NK-92 treated with Interleukin-12 subunit alpha and Interleukin-12 subunit beta, amount 100 ng/mL, for 24 hours (cell line): ENCODE data around the gene PLEKHM1.
"Not testable (repeated sequence)": the region's sequence is repeated elsewhere in the genome, so short reads cannot be mapped to it uniquely, and the experiment has no call there.

Experiments used
- DNase-seq: peaks from one replicate; lab custom pipeline; 2025; lab: John Stamatoyannopoulos, UW

Gene PLEKHM1

DNA sequence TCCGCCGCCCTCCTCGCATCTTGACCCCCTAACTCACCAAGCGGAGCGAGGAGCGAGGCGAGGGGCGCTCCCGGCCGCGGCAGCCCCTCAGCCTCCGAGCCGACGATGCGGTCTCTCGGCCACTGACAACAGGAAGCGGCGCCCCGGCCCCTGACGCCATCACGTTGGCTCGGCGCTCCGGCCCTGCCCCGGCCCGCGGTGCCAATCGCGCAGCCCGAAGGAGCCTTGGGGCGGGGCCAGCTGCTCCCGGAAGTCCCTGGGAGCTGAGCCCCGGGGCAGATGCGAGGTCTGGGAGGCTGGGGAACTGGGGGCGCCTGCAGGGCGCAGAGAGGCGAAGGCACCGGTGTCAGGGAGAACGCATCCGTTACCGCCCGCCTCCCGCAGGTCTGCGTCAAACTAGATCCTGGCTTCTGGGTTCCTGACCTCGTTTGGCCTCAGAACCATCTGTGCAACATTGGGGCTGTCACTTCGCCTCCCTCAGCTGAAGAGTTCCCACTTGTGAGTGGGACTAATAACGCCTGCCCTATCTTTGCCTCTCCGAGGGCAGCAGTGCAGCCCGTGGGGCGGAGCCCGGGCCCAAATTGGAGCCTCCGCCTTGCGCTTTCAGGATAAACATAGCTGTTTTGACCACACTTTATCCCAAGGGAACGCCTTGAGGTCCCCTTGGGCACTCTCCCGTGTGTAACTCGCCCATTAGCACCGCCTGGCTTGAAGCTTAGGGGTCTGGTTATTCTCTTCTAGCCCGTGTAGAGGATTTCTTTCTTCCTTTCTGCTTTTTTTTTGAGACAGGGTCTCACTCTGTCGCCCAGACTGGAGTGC is at the start of gene PLEKHM1:
Gene PLEKHM1, minus strand, starts transcription at position 107 of the 819 bp plus-strand sequence. CDS start 8,237 bp downstream, outside the sequence.
- DNase-seq = peak; percentile 61

DNA sequence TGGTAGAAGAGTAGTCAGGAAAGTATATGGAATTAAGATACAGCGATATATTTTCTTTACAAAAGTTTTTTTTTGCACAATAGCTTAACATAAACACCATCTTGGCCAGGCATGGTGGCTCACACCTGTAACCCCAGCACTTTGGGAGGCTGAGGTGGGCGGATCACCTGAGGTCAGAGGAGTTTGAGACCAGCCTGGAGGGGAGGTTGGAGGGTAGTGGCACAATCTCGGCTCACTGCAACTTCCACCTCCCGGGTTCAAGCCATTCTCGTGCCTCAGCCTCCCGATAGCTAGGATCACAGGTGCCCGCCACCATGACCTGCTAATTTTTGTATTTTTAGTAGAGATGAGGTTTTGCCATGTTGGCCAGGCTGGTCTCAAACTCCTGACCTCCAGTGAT is 47.6 kb upstream of the PLEKHM1 start:
- not testable (repeated sequence) for DNase-seq

DNA sequence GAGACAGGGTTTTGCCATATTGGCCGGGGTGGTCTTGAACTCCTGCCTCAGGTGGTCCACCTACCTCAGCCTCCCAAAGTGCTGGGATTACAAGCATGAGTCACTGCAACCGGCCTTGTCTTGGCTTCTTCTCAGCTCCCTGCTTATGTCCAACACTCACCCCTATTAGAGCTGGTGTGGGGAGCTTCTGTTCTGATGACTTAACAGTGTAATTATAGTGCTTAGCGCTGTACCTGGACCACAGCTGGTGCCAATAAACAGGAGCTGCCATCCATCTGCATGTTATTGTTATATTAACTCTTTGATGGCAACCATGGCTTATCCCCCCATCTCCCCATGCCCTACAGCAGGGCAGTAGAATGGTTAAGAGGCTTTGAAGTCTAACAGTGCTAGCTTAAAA is 15.6 kb upstream of the PLEKHM1 start:
- DNase-seq = not testable (repeated sequence)

- DNase-seq = not testable (repeated sequence)
Measured at GRCh38 chr17:45505183-45505582, 14.7 kb upstream of the PLEKHM1 start.

- not testable (repeated sequence) for DNase-seq
Measured at GRCh38 chr17:45501092-45501707, 10.7 kb upstream of the PLEKHM1 start.

GRCh38 chr17:45500478-45500877 is 10.0 kb upstream of the PLEKHM1 start:
- not testable (repeated sequence) for DNase-seq

DNA sequence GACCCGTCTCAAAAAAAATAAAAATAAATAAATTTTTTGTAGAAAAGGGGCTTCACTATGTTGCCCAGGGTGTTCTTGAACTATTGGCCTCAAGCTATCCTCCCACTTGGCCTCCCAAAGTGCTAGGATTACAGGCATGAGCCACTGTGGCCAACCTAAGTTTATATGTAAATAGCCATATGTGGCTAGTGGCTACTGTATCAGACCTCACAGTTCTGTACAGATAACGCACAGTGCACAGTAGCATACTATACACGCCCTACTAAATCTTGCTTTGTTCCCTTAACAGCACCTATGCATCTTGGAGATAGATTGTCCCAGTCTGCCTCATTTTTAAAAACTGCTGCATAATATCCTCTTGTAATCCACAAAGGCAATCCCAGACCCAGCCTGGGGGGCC is 8.7 kb upstream of the PLEKHM1 start:
- DNase-seq = not testable (repeated sequence)

DNA sequence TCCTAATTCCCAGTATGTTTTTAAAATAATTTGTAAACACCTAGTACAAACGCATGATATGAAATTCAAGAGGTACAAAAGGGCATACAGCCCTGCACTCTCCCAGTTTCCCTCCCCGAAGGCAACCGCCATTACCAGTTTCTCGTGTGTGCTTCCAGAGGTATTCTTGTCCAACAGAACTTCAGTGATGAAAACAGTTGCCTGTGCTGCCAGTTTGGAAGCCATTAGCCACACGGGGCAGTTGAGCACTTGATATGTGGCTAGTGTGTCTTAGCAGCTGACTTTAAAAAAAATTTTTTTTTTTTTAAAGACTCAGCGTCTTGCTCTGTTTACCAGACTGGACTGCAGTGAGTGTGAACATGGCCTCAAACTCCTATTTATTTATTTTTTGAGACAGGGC is 7.9 kb upstream of the PLEKHM1 start:
- not testable (repeated sequence) for DNase-seq

- DNase-seq = not testable (repeated sequence)
Measured at GRCh38 chr17:45497449-45497848, 6.9 kb upstream of the PLEKHM1 start.

DNA sequence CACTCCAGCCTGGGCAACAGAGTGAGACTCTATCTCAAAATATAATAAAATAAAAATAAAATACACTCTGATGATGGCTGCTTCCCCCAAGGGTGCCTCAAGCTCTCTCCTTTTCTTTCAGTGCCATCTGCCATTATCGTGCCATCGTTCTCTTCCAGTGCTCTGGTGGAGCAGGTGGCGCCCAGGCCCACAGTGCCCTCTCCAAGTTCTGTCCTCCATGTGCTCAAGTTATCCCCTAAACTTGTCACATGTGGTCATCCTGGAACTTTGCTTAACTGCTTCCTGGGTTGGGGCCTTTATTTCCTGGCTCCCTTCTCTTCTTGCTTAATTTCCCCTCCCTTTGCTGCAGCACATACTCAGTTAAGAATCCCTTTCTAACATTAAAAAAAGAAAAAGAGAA is 6.0 kb upstream of the PLEKHM1 start:
- not testable (repeated sequence) for DNase-seq

DNA sequence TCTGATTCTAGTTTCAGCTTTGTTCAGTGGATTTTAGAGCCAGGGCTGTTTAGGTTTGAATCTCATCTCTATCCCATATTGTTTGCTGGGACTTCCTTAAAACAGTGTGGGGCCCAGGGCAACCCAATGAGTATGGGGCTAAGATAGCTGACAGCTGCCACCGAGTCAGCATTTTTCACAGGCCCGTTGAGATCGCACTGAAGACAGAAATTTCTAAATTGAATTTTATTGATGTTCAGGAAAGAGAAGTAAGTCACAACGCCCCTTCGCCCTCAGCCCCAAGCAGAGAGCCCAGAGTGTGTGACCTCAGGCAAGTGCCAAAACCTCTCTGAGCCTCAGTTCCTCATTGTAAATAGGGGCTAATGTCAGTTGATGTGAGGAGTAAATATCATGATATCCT is 4.0 kb upstream of the PLEKHM1 start:
- not testable (repeated sequence) for DNase-seq

GRCh38 chr17:45492156-45492555 is 1.6 kb upstream of the PLEKHM1 start:
- DNase-seq = not testable (repeated sequence)

DNA sequence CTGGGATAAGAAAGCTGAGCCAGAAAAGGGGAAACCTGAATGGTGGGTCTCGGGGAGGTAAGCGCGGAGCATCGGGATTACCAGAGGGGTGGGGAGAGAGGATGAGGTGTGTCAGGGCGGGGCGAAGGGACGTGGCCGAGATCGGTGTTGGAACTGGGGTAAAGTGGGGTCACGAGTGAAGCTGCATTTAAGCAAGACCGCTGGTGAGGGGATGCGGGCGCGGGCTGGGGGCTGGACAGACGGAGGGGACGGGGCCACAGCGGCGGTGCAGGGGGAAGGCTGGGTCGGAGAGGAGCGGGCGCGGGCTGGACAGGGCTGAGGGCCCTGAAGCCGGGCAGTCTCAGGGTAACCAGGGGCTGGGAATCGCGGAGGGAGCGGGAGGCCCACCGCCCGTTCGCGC is 323 bp downstream of the PLEKHM1 start:
- DNase-seq = not testable (repeated sequence)

DNA sequence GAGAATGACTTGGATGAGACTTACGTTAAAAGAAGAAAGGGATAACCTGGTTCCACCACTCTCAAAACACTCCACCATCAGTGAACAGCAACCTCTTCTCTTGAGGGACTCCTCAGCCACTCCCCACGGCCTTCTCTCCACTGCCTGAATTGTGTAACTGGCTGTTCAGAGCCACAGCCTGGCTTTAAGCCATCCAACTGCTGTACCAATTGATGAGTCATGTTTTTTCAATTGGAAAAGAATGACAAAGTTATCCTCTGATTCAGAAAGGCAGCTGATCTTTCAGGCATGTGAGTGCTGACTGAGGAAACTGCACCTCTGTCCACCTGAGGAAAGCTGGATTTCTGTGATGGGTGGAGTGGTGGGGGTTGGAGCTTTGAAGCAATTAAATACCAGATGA is 2.8 kb downstream of the PLEKHM1 start:
- not testable (repeated sequence) for DNase-seq

GRCh38 chr17:45483591-45484216 is 6.8 kb downstream of the PLEKHM1 start:
- not testable (repeated sequence) for DNase-seq

DNA sequence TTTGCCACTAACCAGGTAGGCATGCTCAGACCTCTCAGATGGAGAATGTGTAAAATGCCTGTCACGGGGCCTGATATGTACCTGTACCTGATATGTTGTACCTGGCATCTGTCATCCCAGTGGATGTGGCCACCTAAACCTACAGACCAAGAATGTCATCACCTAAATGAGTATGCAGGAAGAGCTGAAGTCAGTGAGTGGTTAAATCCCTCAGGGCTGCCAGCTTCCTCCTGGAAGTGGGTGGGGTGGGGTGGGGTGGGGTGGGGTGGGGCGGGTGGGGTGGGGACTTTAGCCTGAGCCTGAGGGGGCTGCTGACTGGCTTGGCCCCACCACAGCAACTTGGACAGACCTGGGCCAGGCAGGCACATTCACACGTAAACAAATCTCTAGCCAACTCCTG is 7.3 kb downstream of the PLEKHM1 start:
- not testable (repeated sequence) for DNase-seq

GRCh38 chr17:45482317-45482716 is 8.2 kb downstream of the PLEKHM1 start:
- not testable (repeated sequence) for DNase-seq

- DNase-seq = not testable (repeated sequence)
Measured at GRCh38 chr17:45475436-45475835, 15.1 kb downstream of the PLEKHM1 start.

GRCh38 chr17:45472249-45472648 is 18.3 kb downstream of the PLEKHM1 start:
- not testable (repeated sequence) for DNase-seq

DNA sequence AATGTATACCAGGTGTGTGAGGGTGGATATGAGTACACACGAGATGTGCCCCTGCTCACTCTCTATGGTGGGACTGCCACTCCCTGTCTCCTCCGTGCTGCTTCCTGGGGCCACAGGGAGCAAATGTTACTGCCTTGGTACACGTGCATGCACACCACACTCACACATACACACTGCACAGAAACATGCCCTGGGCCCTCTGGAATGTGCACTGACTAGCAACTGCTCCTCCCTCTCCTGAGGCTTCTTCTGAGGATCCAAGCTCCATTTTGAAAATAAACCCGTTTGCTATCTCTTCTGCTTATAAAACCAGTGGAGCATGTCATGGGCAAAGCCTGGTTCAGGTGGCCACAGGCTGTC is 21.3 kb downstream of the PLEKHM1 start:
- DNase-seq = not testable (repeated sequence)

DNA sequence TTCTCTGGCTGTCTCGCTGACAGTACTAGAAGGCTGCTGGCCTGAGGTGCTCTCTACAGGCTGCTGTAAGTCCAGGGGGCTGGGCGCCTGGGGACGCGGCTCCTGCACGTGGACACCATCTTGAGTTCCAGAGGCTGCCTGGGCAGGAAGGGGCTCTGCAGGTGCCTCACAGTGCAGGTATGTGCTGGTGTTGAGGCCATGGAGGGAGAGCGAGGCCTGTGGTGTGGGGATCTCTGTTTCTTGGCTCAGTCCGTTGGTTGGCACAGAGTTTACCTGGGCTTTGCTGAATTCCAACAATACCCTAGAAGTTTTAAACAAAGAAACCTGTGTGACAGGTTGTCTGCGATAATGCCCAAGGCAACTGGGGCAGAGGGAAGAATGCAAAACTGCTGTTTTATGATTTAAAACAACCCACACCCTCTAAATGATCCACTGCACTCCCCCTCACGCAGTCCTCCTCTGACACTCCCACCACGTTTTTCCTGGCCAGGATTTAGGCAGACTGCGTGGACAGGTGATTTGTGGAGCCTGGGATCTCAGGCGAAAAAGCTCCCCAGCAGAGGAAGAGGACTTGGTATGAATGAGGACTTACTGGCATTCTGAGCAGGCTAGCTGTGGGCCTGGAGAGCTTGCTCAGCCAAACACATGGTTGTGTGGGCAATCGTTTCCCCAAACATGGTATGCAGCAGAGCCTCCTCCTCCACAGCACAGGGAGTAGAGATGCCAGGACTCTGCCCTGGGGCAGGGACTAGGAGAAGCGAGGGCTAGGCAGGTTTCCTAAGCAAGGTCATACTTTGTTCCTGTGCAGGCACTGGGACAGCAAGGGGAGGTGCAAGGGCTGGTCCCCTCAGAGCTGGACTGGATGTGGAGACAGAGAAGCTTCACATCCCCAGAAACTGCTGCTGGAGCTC is 22.0 kb downstream of the PLEKHM1 start:
- not testable (repeated sequence) for DNase-seq
